Left ventricle myocardium superior (tissue), 1 donor: Measurements from ENCODE around the gene SGSH. TPM values are rescaled to one million over a fixed set of nuclear protein-coding genes. Genes with fewer than 3 reads are reported as not detected.
A peak's percentile ranks its signal among the peaks of the same experiment; 100 is the strongest.
"Not testable (repeated sequence)": the region's sequence is repeated elsewhere in the genome, so short reads cannot be mapped to it uniquely, and the experiment has no call there.

Source experiments
- ATAC-seq: fragments of 200-7000 bp; cut with Tn5 transposase; one replicate; pipeline ENCODE4 v1.9.1; 2020; ENCODE audit warnings: mild to moderate bottlenecking, moderate library complexity
- DNase-seq: peaks from one replicate; pipeline ENCODE4 v3.0.0-alpha.2; 2020
- intact Hi-C: fragments of 100-400 bp; cut with micrococcal nuclease; formaldehyde crosslinking; loops from one replicate; pipeline ENCODE4 v1.11.0; 2022
- long read RNA-seq: library from polyadenylated mRNA; unstranded; transcript quantifications from one replicate; pipeline ENCODE4 v2.0.0, GENCODE V29; 2021
- total RNA-seq: library from RNA; stranded (reverse); fragmentation: NEBNext Ultra II Directional; extraction: Animal tissue kit (Norgen Biotek cat#: 25700); gene quantifications from one replicate; pipeline ENCODE4 v1.2.1, GENCODE V29; 2021
- donor health status: DM: no; HTN: yes; CAD: no; lungs with severe emphysema.

The SGSH gene
- 11.4 TPM for total RNA-seq
- long read RNA-seq, transcript SGSH-201 (8 exons, 2,784 nt) = major isoform, 5 of 10 reads
- long read RNA-seq, partial matches to known transcripts = 4 of 10 reads
- long read RNA-seq, other reads (novel, unspliced or antisense) = 1 of 10 reads

DNA sequence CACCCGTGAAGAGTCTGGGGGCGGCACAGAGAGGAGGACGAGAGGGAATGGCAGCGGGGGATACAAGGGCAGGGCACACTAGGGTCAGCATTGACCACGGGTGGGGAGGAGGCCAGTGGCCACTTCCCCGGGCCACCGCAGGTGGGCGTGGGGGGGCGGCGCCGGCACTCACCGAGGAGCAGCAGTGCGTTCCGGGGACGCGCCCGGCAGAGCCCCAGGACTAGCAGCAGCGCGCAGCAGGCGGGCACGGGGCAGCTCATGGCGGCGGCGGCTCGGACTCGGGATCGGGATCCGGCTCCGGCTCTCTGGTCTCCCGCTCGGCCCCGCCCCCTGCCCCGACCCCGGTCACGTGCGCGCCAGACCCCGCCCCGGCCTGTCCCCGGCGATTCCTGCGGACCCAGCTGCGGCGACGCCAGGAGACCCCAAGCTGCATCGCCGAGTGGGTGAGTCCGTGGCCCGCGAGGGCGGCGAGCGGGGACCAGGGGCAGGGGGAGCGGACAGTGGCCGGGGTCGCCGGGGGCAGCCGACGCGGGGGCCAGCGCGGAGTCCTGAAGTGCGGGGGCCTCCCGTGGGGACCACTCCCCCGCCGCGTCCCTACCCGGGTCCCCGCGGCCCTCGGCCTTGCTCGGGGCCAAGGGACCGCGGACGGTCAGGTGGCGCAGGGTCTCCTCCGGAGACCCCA lies at the start of gene SGSH, which contains the start of gene SLC26A11:
Gene SGSH (minus strand): TSS at position 280 of the 682 bp plus-strand sequence. CDS start 20 bp downstream, at position 260.
Gene SLC26A11 (plus strand): TSS at position 374 of the 682 bp plus-strand sequence. CDS start 1,134 bp downstream, outside the sequence.
- intact Hi-C loops = no loop called here
- ATAC-seq (peak; percentile 96), DNase-seq (peak; percentile 90)

DNA sequence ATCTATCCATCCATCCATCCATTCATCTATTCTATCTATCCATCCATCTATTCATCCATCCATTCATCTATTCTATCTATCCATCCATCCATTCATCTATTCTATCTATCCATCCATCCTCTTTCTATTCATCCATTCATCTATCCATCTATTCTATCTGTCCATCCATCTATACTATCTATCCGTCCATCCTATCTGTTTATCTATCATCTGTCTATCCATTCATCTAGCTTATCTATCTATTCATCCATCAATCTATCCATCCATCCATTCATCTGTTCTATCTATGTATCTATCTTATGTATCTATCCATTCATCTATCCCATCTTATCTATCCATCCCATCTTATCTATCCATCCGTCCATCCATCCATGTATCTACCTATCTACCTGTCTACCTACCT lies 49.3 kb upstream of the SGSH start:
- intact Hi-C loops = no loop called here
- ATAC-seq (no peak), DNase-seq (no peak)

- intact Hi-C loops = no loop called here
- DNase-seq (no peak), ATAC-seq (no peak)
Measured at GRCh38 chr17:80268427-80268826, 48.3 kb upstream of the SGSH start.

DNA sequence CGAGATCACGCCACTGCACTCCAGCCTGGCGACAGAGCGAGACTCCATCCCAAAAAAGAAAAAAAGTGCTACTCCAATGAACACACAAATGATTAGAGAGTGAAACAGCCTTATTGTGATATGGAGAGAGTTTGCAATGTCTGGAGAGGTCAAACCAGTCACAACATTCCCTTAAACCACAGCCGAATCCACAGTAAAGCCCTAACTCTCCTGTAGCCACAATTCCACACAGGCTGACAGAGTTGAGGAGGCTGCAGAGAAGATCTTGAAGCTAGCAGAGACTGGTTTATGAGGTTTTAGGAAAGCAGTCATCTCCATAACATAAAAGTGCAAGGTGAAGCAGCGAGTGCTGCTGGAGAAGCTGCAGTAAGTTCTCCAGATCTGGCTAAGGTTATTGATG lies 47.3 kb upstream of the SGSH start:
- no peak for DNase-seq
- no peak for ATAC-seq
- intact Hi-C loops = no loop called here

GRCh38 chr17:80265205-80266068 lies 45.3 kb upstream of the SGSH start:
- intact Hi-C loops = no loop called here
- DNase-seq (no peak), ATAC-seq (no peak)

DNA sequence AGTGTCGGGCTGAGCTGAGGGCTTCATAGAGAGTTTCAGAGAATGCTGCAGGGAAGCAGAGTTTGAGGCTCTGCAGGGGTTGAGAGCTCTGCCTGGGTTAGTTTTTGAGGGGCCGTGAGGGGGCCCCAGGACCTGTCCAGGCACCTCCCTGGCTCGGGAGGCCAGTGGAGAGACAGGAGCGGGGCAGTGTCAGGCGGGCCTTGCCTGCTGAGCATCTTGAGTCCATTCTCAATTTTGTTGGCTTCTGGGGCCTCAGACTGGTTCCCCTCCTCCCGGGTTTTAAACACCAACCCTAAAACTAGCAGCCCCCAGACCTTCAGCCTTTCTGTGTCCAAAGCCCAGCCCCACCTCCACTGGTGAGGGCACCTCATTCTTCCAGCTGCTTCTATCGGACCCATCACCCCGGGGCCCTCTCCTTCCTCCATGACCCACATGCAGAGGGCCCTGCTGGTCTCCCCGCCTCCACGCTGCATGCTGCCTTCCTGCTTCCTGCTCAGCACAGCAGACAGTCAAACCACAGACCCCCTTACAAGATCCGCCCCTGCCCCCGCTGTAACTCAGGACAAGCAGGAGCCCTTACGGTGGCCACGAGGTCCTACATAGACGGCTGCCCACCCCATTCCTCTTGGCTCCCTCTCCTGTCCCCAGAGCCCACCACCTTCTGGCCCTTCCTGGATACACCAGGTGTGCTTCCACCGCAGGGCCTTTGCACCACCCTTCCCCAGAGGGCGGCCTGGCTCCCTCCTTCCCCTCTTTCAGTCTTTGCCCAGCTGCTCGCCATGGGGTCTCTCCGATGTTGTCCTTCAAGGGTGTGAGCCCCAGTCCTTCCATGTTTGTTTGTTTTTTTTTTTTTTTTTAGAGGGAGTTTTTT lies 44.3 kb upstream of the SGSH start:
- ATAC-seq (no peak), DNase-seq (no peak)
- intact Hi-C loops = no loop called here

DNA sequence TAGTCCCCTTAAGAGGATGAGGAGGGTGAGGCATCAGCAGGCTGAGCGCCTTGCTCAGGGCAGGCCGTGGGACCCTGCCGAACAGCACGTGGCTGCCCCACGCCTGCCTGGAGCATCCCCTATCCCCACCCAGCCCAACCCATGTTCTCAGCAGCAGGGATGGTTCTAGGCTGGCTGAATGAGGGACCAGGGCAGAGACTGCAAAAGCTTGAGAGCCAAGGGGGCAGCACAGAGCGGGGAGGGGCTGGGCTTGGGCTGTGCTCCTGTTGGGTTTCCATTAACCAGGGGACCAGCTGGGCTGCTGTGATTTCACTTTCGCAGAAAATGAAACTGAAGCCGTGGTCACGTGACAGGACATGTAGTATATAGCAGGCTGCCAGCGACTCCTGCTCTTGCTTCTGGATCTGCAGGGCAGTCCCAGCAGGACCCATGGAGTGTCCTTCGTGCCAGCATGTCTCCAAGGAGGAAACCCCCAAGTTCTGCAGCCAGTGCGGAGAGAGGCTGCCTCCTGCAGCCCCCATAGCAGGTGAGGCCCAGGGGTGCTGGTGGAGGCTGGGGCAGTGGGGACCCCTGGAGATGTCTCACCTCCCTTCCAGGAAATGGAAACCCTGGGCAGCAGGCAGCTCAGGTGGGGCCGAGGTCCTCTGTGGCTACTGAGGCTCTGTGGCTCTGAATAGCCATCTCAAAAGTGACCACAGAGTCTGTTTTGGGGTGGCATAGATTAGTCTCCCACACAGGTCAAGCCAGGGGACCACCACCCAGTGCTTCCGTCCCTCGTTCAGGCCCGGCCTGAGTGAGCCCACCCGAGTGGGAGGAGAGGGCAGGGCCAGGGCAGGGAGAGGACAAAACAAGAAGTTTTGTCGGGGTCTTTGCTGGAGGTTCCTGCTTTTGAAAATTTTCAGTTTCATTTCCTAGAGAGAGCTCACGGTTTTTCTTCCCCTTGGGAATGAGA lies 43.4 kb upstream of the SGSH start:
- peak; percentile 50 for ATAC-seq
- DNase-seq = peak; percentile 79
- intact Hi-C loops = no loop called here

DNA sequence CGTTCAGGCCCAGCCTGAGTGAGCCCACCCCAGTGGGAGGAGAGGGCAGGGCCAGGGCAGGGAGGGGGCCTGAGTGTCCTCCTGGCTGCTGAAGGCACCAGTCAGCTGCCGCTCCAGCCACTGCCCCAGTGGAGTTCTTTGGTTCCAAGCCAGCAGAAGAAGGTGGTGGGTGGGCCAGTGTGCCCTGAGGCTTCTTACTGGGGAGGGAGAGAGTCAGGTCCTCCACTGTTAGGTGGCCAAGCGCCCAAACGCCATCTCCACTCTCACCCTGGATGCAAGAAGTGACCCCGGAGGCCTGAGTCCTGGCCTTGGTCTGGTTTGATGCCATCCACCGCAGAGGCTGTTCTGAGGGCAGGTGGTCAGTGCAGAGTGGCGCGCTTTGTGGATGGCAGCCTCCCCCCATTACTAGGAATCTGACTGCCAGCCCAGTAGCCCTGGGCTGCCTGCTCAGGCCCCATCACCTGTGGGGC lies 42.7 kb upstream of the SGSH start:
- intact Hi-C loops = no loop called here
- no peak for DNase-seq
- ATAC-seq = no peak

GRCh38 chr17:80262291-80262690 lies 42.2 kb upstream of the SGSH start:
- DNase-seq = no peak
- intact Hi-C loops = no loop called here
- ATAC-seq = no peak

DNA sequence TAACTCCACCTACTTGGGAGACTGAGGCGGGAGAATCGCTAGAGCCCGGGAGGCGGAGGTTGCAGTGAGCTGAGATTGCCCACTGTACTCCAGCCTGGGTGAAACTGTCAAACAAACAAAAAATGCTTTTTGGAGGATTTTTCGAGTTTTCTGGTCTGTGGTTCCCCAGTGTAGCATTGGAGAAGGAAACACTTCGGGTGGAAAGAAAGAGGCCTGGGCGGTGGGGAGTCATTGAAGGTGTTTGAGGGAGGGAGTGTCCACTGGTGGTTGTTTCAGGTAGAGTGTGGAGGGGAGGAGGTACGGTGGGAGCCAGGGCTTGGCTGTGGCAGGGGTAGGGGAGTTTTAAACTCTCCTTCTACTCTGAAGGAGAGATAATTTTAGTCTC lies 41.8 kb upstream of the SGSH start:
- ATAC-seq = no peak
- intact Hi-C loops = no loop called here

DNA sequence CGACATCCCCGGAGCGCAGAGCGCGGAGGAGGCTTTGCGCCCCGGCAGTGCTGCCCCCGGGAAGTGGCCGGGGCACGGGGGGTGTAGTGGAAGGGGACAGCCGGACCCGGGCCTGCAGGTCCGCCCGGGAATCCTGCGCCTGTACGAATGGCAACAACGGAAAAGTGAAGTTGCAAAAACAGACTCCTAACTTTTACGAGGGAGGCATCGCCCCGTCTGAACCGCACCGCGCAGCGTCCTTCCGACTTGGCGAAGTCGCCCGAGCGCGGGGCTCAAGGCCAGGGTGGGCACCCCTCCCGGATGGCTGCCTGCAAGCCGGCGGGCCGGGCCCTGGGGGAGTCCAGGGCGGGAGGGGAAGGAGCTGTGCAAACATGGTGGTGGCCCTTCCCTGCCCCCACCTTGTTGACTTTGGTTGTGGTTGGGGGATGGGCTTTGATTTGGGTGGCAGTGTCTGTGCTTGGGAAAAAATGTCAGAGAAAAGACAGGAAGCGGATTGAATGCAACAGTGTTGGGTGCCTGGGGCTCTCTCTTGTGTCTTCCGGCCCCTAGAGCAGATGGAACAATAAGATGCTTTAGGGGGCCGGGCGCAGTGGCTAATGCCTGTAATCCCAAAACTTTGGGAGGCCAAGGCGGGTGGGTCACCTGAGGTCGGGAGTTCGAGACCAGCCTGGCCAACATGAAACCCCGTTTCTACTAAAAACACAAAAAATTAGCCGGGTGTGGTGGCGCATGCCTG lies 41.2 kb upstream of the SGSH start:
- ATAC-seq (peak; percentile 45), DNase-seq (peak; percentile 74)
- intact Hi-C loops = no loop called here

More for the DNA sequence above, 41.8 kb upstream of the SGSH start:
- DNase-seq = no peak

GRCh38 chr17:80260791-80261158 lies 40.6 kb upstream of the SGSH start, which contains the start of gene RNF213:
Gene RNF213, plus strand, starts transcription at chr17:80260852. Its CDS starts 2,830 bp downstream, at chr17:80263682.
- ATAC-seq = peak; percentile 60
- intact Hi-C loops = no loop called here
- DNase-seq = peak; percentile 77

DNA sequence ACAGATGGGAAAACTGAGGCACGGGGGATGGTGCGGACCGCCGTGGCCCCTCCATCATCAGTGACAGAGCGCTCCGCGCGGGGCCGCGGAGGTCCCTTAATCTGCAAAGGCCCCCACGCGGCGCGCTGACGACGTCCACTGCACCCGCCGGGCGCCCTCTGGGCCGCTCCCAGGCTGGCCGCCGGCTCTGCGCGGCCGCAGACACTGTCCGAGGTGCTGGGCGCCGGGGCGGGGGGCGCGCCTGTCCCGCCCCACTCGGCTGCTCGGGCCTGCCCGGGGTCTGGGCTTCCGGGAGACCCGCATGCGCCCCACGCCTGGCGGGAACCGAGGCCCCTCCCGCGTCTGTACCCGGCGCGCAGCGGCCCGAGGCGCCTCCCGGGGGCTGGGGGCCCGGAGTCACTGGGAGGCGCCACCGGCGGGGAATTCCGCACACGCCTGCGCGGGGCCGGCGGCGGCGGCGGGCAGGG lies 40.0 kb upstream of the SGSH start:
- DNase-seq (peak; percentile 86), ATAC-seq (peak; percentile 81)
- intact Hi-C loops = no loop called here

DNA sequence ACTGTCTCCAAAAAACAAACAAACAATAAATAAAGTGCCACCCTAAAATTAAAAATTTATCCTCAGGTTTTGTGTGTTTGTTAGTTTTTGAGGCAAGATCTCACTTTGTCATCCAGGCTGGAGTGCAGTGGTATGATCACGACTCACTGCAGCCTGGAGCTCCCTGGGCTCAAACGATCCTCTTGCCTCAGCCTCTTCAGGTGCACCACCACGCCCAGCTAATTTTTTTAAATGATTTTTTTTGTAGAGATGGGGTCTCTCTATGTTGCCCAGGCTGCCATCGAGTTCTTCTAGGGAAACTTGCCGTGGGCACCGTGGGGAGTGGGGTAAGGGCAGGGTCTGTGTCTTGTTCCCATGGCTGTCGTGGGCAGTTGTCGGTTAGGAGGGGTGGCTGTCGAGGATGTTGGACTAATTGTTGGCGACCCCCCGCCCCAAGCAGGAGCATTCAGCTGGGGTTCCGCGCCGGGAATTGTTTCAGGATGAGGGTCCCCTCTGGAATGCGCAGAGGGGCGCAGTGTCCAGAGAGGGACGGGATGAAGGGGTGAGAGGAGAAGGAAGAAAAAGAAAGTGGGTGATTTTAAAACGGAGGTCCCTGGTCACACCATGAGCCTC lies 39.4 kb upstream of the SGSH start:
- no peak for ATAC-seq
- DNase-seq = no peak
- intact Hi-C loops = no loop called here

DNA sequence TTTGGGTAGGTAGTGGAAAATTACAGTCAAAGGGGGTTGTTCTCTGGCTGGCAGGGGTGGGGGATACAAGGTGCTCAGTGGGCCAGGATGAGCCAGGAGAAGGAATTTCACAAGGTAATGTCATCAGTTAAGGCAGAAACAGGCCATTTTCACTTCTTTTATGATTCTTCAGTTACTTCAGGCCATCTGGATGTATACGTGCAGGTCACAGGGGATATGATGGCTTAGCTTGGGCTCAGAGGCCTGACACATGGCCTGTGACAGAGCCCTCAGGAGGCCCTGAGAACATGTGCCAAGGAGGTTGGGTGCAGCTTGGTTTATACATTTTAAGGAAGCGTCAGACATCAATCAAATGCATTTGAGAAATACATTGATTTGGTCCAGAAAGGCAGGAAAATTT lies 38.2 kb upstream of the SGSH start:
- intact Hi-C loops, DNase-seq, ATAC-seq: not testable (repeated sequence)

GRCh38 chr17:80257716-80258213 lies 37.6 kb upstream of the SGSH start:
- DNase-seq (no peak), ATAC-seq (no peak)
- intact Hi-C loops = no loop called here

DNA sequence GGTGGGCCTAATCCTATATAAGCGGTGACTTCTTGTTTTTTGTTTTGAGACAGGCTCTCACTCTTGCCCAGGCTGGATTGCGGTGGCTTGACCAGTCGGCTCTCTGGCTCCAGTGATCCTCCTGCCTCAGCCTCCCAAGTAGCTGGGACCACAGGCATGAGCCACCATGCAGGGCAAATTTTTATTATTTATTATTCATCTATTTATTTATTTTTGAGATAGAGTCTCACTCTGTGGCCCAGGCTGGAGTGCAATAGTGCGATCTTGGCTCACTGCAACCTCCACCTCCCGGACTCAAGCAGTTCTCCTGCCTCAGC lies 35.9 kb upstream of the SGSH start:
- ATAC-seq (no peak), DNase-seq (no peak)
- intact Hi-C loops = no loop called here
